Activated CD8-positive, alpha-beta memory T cell treated with anti-CD3 and anti-CD28 coated beads for 24 hours (primary cell): ENCODE data around the gene SLC16A4.
"Not testable (repeated sequence)": the region's sequence is repeated elsewhere in the genome, so short reads cannot be mapped to it uniquely, and the experiment has no call there.

Experiments used
- DNase-seq: peaks from one replicate; pipeline ENCODE4 v3.0.0-alpha.2; 2020

Gene SLC16A4

GRCh38 chr1:110407260-110408210 is 16.7 kb upstream of the SLC16A4 start, which contains the start of gene LAMTOR5:
Gene LAMTOR5 (minus strand): TSS chr1:110407694. CDS start chr1:110407620, 74 bp downstream.
- peak; percentile 95 for DNase-seq

GRCh38 chr1:110406407-110406806 is 15.6 kb upstream of the SLC16A4 start:
- peak; percentile 51 for DNase-seq

GRCh38 chr1:110404401-110404800 is 13.6 kb upstream of the SLC16A4 start:
- no peak for DNase-seq

- no peak for DNase-seq
These were observed 13.0 kb upstream of the SLC16A4 start for GRCh38 chr1:110403805-110404204.

- DNase-seq: not testable (repeated sequence)
These were observed 5.6 kb upstream of the SLC16A4 start for GRCh38 chr1:110396259-110396958.

GRCh38 chr1:110394493-110394820 is 3.6 kb upstream of the SLC16A4 start:
- DNase-seq: no peak

- no peak for DNase-seq
These were observed 3.1 kb upstream of the SLC16A4 start for GRCh38 chr1:110393691-110394492.

GRCh38 chr1:110393286-110393685 is 2.5 kb upstream of the SLC16A4 start:
- no peak for DNase-seq

- no peak for DNase-seq
These were observed 730 bp downstream of the SLC16A4 start for GRCh38 chr1:110390096-110390495.

GRCh38 chr1:110387048-110387754 is 3.6 kb downstream of the SLC16A4 start:
- DNase-seq: no peak

- no peak for DNase-seq
These were observed 5.5 kb downstream of the SLC16A4 start for GRCh38 chr1:110385369-110385768.

GRCh38 chr1:110384581-110385321 is 6.1 kb downstream of the SLC16A4 start:
- no peak for DNase-seq

- no peak for DNase-seq
These were observed 7.4 kb downstream of the SLC16A4 start for GRCh38 chr1:110383251-110383990.

- DNase-seq: no peak
These were observed 10.0 kb downstream of the SLC16A4 start for GRCh38 chr1:110380672-110381283.

- DNase-seq: no peak
These were observed 15.3 kb downstream of the SLC16A4 start for GRCh38 chr1:110375490-110375889.

GRCh38 chr1:110370827-110371226 is 20.0 kb downstream of the SLC16A4 start:
- DNase-seq: no peak

GRCh38 chr1:110364221-110364620 is 26.6 kb downstream of the SLC16A4 start:
- no peak for DNase-seq

GRCh38 chr1:110361856-110362255 is 29.0 kb downstream of the SLC16A4 start:
- no peak for DNase-seq

GRCh38 chr1:110360431-110360830 is 30.4 kb downstream of the SLC16A4 start:
- no peak for DNase-seq

- DNase-seq: no peak
These were observed 34.4 kb downstream of the SLC16A4 start for GRCh38 chr1:110356379-110356778.

- no peak for DNase-seq
These were observed 35.5 kb downstream of the SLC16A4 start for GRCh38 chr1:110355321-110355720.
